Tibial nerve (tissue), 4 donors: ENCODE data around the gene MESP2.

ENCODE experiments used
- CTCF ChIP-seq, 5 experiments: fragments of 200-600 bp in 3 of 5; fragments of 450-650 bp in 2 of 5; sonication (generic) in 3 of 5; IDR thresholded peaks; one replicate each; pipeline ENCODE4 v1.5.1; 2016 to 2019; ENCODE audit warnings: antibody characterized with exemption in 5 of 5, mild to moderate bottlenecking in 3 of 5, moderate library complexity in 2 of 5
- EP300 ChIP-seq, 2 donors: sonication (generic); formaldehyde crosslinking; IDR thresholded peaks; one replicate each; pipeline ENCODE4 v1.6.1; 2017; ENCODE audit warnings: antibody characterized with exemption in 2 of 2, mild to moderate bottlenecking in 1 of 2
- POLR2A ChIP-seq, 2 donors: fragments of 450-650 bp; IDR thresholded peaks; one replicate each; pipeline ENCODE4 v1.6.1; 2017; ENCODE audit warnings: antibody characterized with exemption in 2 of 2, mild to moderate bottlenecking in 2 of 2, moderate library complexity in 2 of 2

GRCh38 chr15:89799918-89800498, 23.9 kb downstream of the MESP2 start:
- no peak for TF ChIP-seq CTCF (IDR thresholded peaks at IDR 0.05)
- no peak for TF ChIP-seq EP300 (IDR thresholded peaks at IDR 0.05)
- TF ChIP-seq POLR2A (IDR thresholded peaks at IDR 0.05), result no peak
